ENCODE data around the gene CKMT2. TPM values are rescaled to one million over a fixed set of nuclear protein-coding genes. Genes with fewer than 3 reads are reported as not detected.

The CKMT2 gene
- total RNA-seq, 1 experiment from 2014 or later: not detected

DNA sequence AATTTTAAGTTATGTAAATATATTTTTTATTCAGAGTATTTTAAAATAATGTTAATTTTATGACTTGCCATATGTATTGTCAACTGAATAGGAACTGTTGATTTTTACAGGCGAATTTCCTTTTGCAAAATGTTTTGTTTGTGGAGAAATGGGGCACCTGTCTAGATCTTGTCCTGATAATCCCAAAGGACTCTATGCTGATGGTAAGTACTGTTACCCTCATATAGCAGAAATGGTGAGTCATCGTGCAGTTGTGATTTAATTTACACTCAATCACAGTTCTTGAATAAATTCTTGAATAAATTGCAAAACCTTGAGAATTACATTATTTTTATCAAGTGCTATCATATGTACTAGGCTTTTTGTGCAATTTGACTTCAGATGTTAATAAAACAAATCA, 75.7 kb downstream of the CKMT2 start:
- ATAC-seq (no peak), DNase-seq (ENCODE audit: low read depth, low spot score) (no peak)
- POLR2A ChIA-PET: no interaction called here
- CTCF ChIA-PET: interaction anchor here (0.7 kb wide), 1 partner anchor 99 kb away, joined by 3 read pairs; no protein-coding TSS in a partner anchor
- intact Hi-C loops (cut with micrococcal nuclease; ENCODE audit: unreplicated experiment) (no loop called here), in situ Hi-C loops (cut with HindIII; ENCODE audit: low pct_unique_long_range_greater_than_20kb, low sequenced_read_pairs) (no loop called here)
- BruUV-seq (replicated peaks): no TSS peak
- Histone ChIP-seq H3K9me3 (ENCODE audit: control insufficient read depth, insufficient read depth, low read depth, low read length) (no peaks in the 10 kb centered on the region), H3K27me3 (ENCODE audit: control insufficient read depth, insufficient read depth, low read length) (no peaks in the 10 kb centered on the region), H3K4me3 (ENCODE audit: low read depth in 2 of 2, low read length in 2 of 2) (no peak overlapping the region), H3K36me3 (ENCODE audit: control insufficient read depth, insufficient read depth, low read length) (peaks cover 24% of the 10 kb centered on the region; the same call in 1 of the 2 replicates), H3K27ac (ENCODE audit: low read length) (no peak overlapping the region), H3K4me1 (ENCODE audit: control insufficient read depth, insufficient read depth, low read length) (peaks cover 4% of the 10 kb centered on the region; the same call in 1 of the 2 replicates)
- TF ChIP-seq, protein P1, sequence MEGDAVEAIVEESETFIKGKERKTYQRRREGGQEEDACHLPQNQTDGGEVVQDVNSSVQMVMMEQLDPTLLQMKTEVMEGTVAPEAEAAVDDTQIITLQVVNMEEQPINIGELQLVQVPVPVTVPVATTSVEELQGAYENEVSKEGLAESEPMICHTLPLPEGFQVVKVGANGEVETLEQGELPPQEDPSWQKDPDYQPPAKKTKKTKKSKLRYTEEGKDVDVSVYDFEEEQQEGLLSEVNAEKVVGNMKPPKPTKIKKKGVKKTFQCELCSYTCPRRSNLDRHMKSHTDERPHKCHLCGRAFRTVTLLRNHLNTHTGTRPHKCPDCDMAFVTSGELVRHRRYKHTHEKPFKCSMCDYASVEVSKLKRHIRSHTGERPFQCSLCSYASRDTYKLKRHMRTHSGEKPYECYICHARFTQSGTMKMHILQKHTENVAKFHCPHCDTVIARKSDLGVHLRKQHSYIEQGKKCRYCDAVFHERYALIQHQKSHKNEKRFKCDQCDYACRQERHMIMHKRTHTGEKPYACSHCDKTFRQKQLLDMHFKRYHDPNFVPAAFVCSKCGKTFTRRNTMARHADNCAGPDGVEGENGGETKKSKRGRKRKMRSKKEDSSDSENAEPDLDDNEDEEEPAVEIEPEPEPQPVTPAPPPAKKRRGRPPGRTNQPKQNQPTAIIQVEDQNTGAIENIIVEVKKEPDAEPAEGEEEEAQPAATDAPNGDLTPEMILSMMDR (IDR thresholded peaks at IDR 0.05): no peak
- TF ChIP-seq TCF7L2 (IDR thresholded peaks at IDR 0.05; ENCODE audit: low read depth, low read length): no peak
- TF ChIP-seq POLR2AphosphoS5 (IDR thresholded peaks at IDR 0.05; ENCODE audit: low read depth, low read length): no peak
- no peak for TF ChIP-seq SIN3A (IDR thresholded peaks at IDR 0.05; ENCODE audit: borderline replicate concordance, insufficient read depth, low read depth, low read length)
- TF ChIP-seq, protein P2, sequence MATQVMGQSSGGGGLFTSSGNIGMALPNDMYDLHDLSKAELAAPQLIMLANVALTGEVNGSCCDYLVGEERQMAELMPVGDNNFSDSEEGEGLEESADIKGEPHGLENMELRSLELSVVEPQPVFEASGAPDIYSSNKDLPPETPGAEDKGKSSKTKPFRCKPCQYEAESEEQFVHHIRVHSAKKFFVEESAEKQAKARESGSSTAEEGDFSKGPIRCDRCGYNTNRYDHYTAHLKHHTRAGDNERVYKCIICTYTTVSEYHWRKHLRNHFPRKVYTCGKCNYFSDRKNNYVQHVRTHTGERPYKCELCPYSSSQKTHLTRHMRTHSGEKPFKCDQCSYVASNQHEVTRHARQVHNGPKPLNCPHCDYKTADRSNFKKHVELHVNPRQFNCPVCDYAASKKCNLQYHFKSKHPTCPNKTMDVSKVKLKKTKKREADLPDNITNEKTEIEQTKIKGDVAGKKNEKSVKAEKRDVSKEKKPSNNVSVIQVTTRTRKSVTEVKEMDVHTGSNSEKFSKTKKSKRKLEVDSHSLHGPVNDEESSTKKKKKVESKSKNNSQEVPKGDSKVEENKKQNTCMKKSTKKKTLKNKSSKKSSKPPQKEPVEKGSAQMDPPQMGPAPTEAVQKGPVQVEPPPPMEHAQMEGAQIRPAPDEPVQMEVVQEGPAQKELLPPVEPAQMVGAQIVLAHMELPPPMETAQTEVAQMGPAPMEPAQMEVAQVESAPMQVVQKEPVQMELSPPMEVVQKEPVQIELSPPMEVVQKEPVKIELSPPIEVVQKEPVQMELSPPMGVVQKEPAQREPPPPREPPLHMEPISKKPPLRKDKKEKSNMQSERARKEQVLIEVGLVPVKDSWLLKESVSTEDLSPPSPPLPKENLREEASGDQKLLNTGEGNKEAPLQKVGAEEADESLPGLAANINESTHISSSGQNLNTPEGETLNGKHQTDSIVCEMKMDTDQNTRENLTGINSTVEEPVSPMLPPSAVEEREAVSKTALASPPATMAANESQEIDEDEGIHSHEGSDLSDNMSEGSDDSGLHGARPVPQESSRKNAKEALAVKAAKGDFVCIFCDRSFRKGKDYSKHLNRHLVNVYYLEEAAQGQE (IDR thresholded peaks at IDR 0.05; ENCODE audit: insufficient read depth in 1 of 2, low read depth in 2 of 2, low read length in 1 of 2): no peak

DNA sequence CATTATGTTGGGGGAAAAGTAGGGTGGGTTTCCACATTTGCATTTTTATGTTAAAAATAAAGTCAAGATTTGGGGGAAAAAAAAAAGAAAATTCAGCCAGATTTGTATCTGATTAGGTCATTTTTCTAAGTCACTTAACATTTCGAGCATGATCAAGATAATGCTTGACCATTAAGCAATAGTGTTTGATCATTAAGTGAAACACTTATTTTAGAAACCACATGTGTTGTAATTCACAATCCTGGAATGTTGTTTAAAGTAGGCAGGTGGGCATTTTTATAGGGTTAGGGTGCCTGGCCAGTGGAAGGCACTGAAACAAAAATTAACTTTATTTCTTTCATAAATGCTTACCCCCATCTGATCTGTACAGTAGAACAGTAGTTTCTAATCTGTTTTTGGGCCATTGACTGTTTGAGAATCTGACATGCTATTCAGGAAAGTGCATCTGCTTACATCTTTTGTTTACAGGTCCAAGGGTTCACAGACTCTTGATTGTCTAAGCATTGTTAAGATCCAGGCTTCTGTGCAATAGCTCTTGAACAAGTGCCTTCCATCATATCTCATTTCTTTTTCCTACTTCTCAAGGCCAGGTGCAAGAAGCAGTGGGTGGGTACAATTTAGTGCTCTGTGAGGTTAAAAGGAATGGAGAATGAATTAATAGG, 77.4 kb downstream of the CKMT2 start:
- H3K9me3 ChIP-seq (ENCODE audit: control insufficient read depth, insufficient read depth, low read depth, low read length): no peaks in the 10 kb centered on the region
- intact Hi-C loops (cut with micrococcal nuclease; ENCODE audit: unreplicated experiment) (no loop called here), in situ Hi-C loops (cut with HindIII; ENCODE audit: low pct_unique_long_range_greater_than_20kb, low sequenced_read_pairs) (no loop called here)
- H3K27me3 ChIP-seq (ENCODE audit: control insufficient read depth, insufficient read depth, low read length): no peaks in the 10 kb centered on the region
- H3K27ac ChIP-seq (ENCODE audit: low read length): no peak overlapping the region
- DNase-seq (ENCODE audit: low read depth, low spot score) (no peak), ATAC-seq (no peak)
- POLR2A ChIA-PET: no interaction called here
- CTCF ChIA-PET: no interaction called here
- no peak for TF ChIP-seq POLR2AphosphoS5 (IDR thresholded peaks at IDR 0.05; ENCODE audit: low read depth, low read length)
- TF ChIP-seq, protein P2 (IDR thresholded peaks at IDR 0.05; ENCODE audit: insufficient read depth in 1 of 2, low read depth in 2 of 2, low read length in 1 of 2): no peak
- TF ChIP-seq TCF7L2 (IDR thresholded peaks at IDR 0.05; ENCODE audit: low read depth, low read length): no peak
- no peaks in the 10 kb centered on the region for H3K4me1 ChIP-seq (ENCODE audit: control insufficient read depth, insufficient read depth, low read length)
- BruUV-seq (replicated peaks): no TSS peak
- peaks cover 19% of the 10 kb centered on the region; the same call in 1 of the 2 replicates for H3K36me3 ChIP-seq (ENCODE audit: control insufficient read depth, insufficient read depth, low read length)
- H3K4me3 ChIP-seq (ENCODE audit: low read depth in 2 of 2, low read length in 2 of 2): no peak overlapping the region
